ENCODE data around the gene AFM. TPM values are rescaled to one million over a fixed set of nuclear protein-coding genes. Genes with fewer than 3 reads are reported as not detected.

The AFM gene
- total RNA-seq, 4 donors from 2014 or later: 0.29 to 0.55 TPM; not detected in 2

GRCh38 chr4:73468170-73468569 is 13.4 kb upstream of the AFM start:
- intact Hi-C loops (cut with DNase I; ENCODE audit: low total_unique reads): no loop called here
- no peak for TF ChIP-seq POLR2A (IDR thresholded peaks at IDR 0.05)
- no peak for ATAC-seq

GRCh38 chr4:73470728-73471127 is 10.8 kb upstream of the AFM start:
- intact Hi-C loops (cut with DNase I; ENCODE audit: low total_unique reads) (no loop called here), in situ Hi-C loops (cut with MboI; ENCODE audit: low sequenced_read_pairs in 4 of 4) (no loop called here)
- H3K4me3 ChIP-seq: no peak overlapping the region
- no peaks in the 10 kb centered on the region for H3K36me3 ChIP-seq
- TF ChIP-seq CTCF (IDR thresholded peaks at IDR 0.05 in 4 of 5, conservative IDR thresholded peaks at IDR 0.05 in 1 of 5): no peak
- no peak for TF ChIP-seq POLR2A (IDR thresholded peaks at IDR 0.05)
- ATAC-seq (no peak), DNase-seq (no peak)
- no peaks in the 10 kb centered on the region for H3K4me1 ChIP-seq
- no peak overlapping the region for H3K27ac ChIP-seq
- H3K9me3 ChIP-seq: no peaks in the 10 kb centered on the region
- no peaks in the 10 kb centered on the region for H3K27me3 ChIP-seq

More at GRCh38 chr4:73468170-73468569, 13.4 kb upstream of the AFM start:
- H3K27ac ChIP-seq: no peak overlapping the region
- H3K9me3 ChIP-seq: no peaks in the 10 kb centered on the region
- H3K27me3 ChIP-seq: no peaks in the 10 kb centered on the region
- no peaks in the 10 kb centered on the region for H3K4me1 ChIP-seq
- no peak for DNase-seq
- H3K4me3 ChIP-seq: no peak overlapping the region
- in situ Hi-C loops (cut with MboI; ENCODE audit: low sequenced_read_pairs in 4 of 4): no loop called here
- H3K36me3 ChIP-seq: no peaks in the 10 kb centered on the region

- intact Hi-C loops (cut with DNase I; ENCODE audit: low total_unique reads): no loop called here
Measured at GRCh38 chr4:73477176-73477575, 4.4 kb upstream of the AFM start.

GRCh38 chr4:73479323-73479722 is 2.2 kb upstream of the AFM start:
- in situ Hi-C loops (cut with MboI; ENCODE audit: low sequenced_read_pairs in 4 of 4): no loop called here
- Histone ChIP-seq H3K4me3 (no peak overlapping the region), H3K27ac (no peak overlapping the region), H3K27me3 (no peaks in the 10 kb centered on the region), H3K4me1 (no peaks in the 10 kb centered on the region), H3K36me3 (no peaks in the 10 kb centered on the region), H3K9me3 (no peaks in the 10 kb centered on the region)
- TF ChIP-seq POLR2A (IDR thresholded peaks at IDR 0.05) (no peak), CTCF (IDR thresholded peaks at IDR 0.05 in 4 of 5, conservative IDR thresholded peaks at IDR 0.05 in 1 of 5) (no peak)
- DNase-seq: no peak
- no peak for ATAC-seq
- intact Hi-C loops (cut with DNase I; ENCODE audit: low total_unique reads): no loop called here

More at GRCh38 chr4:73477176-73477575, 4.4 kb upstream of the AFM start:
- DNase-seq (no peak), ATAC-seq (no peak)
- Histone ChIP-seq H3K27me3 (no peaks in the 10 kb centered on the region), H3K9me3 (no peaks in the 10 kb centered on the region), H3K4me1 (no peaks in the 10 kb centered on the region), H3K27ac (no peak overlapping the region), H3K36me3 (no peaks in the 10 kb centered on the region), H3K4me3 (no peak overlapping the region)
- in situ Hi-C loops (cut with MboI; ENCODE audit: low sequenced_read_pairs in 4 of 4): no loop called here
- TF ChIP-seq POLR2A (IDR thresholded peaks at IDR 0.05) (no peak), CTCF (IDR thresholded peaks at IDR 0.05 in 4 of 5, conservative IDR thresholded peaks at IDR 0.05 in 1 of 5) (no peak)

- no peaks in the 10 kb centered on the region for H3K9me3 ChIP-seq
- H3K27me3 ChIP-seq: no peaks in the 10 kb centered on the region
- TF ChIP-seq CTCF (IDR thresholded peaks at IDR 0.05 in 4 of 5, conservative IDR thresholded peaks at IDR 0.05 in 1 of 5) (no peak), POLR2A (IDR thresholded peaks at IDR 0.05) (no peak)
- no peaks in the 10 kb centered on the region for H3K36me3 ChIP-seq
- no peaks in the 10 kb centered on the region for H3K4me1 ChIP-seq
- DNase-seq: no peak
- no peak for ATAC-seq
- H3K4me3 ChIP-seq: no peak overlapping the region
- in situ Hi-C loops (cut with MboI; ENCODE audit: low sequenced_read_pairs in 4 of 4): no loop called here
- intact Hi-C loops (cut with DNase I; ENCODE audit: low total_unique reads): no loop called here
- no peak overlapping the region for H3K27ac ChIP-seq
Measured at GRCh38 chr4:73485085-73485484, 3.5 kb downstream of the AFM start.
